GM12878 (cell line): ENCODE results near the gene RAB22A. TPM values are rescaled to one million over a fixed set of nuclear protein-coding genes. Genes with fewer than 3 reads are reported as not detected.

Experiments used
- ATAC-seq: fragments of 200-7000 bp; cut with Tn5 transposase; 3 replicates; pipeline ENCODE4 v1.9.1; 2020; ENCODE audit warnings: mild to moderate bottlenecking, moderate library complexity
- BruUV-seq: library from RNA; stranded (reverse); fragments of 400-500 nt; replicated peaks from 2 replicates; lab custom pipeline; 2021; lab: Mats Ljungman, UMichigan
- CTCF ChIA-PET: fragments of 300-600 bp; sonication (Branson Sonifier 250); formaldehyde crosslinking; extraction: SDS; loops from one replicate; lab custom pipeline; 2021; ENCODE audit warnings: inconsistent platforms; lab: Yijun Ruan, JAX
- POLR2A ChIA-PET: fragments of 350-600 bp; formaldehyde crosslinking; extraction: SDS; loops from one replicate; lab custom pipeline; 2021; ENCODE audit warnings: inconsistent platforms; lab: Charles Lee
- RAD21 ChIA-PET: fragments of 300-600 bp; sonication (Branson Sonifier 250); formaldehyde crosslinking; loops from one replicate; lab custom pipeline; 2023; ENCODE audit warnings: antibody characterized with exemption; ENCODE audit not compliant: unreplicated experiment; lab: Charles Lee
- SMC1A ChIA-PET: fragments of 300-600 bp; sonication (Branson Sonifier 250); formaldehyde crosslinking; loops from one replicate; lab custom pipeline; 2023; ENCODE audit not compliant: unreplicated experiment, uncharacterized antibody; lab: Charles Lee
- DNase-seq: peaks from one replicate; pipeline ENCODE4 v3.0.0-alpha.2; 2011; ENCODE audit warnings: low read depth, low spot score
- FAIRE-seq: peaks from 3 replicates; lab custom pipeline; 2011; peaks lifted over from hg19 to GRCh38; lab: Jason Lieb, UNC
- H2AFZ ChIP-seq: 2 replicates; pipeline ENCODE4 v1.6.0; 2011; ENCODE audit warnings: low read depth, low read length, control low read depth; ENCODE audit not compliant: control insufficient read depth
- H3K27ac ChIP-seq: 2 replicates; pipeline ENCODE4 v1.5.1; 2011; ENCODE audit warnings: control low read depth; ENCODE audit not compliant: control insufficient read depth, insufficient read depth
- H3K27me3 ChIP-seq, 2 experiments: replicated peaks in 1 of 2; 2 replicates each; pipeline versions ENCODE4 v1.6.0 to v1.6.1; 2011; ENCODE audit warnings: low read length in 1 of 2; ENCODE audit not compliant: control insufficient read depth in 2 of 2, insufficient read depth in 2 of 2
- H3K36me3 ChIP-seq, 2 experiments: 2 replicates each; pipeline ENCODE4 v1.5.1; 2011; ENCODE audit warnings: low read length in 1 of 2; ENCODE audit not compliant: control insufficient read depth in 2 of 2, insufficient read depth in 2 of 2
- H3K4me1 ChIP-seq: 2 replicates; pipeline ENCODE4 v1.6.1; 2011; ENCODE audit warnings: mild to moderate bottlenecking, low read length, moderate library complexity, mixed read lengths; ENCODE audit not compliant: control insufficient read depth, insufficient read depth
- H3K4me2 ChIP-seq: 2 replicates; pipeline ENCODE4 v1.6.0; 2011; ENCODE audit warnings: control low read depth; ENCODE audit not compliant: control insufficient read depth, insufficient read depth
- H3K4me3 ChIP-seq: fragments of 200-600 bp; sonication (generic); 2 replicates; pipeline ENCODE4 v1.5.1; 2016
- H3K79me2 ChIP-seq: 2 replicates; pipeline ENCODE4 v1.6.0; 2011; ENCODE audit warnings: low read length; ENCODE audit not compliant: control insufficient read depth, insufficient read depth
- H3K9ac ChIP-seq: 2 replicates; pipeline ENCODE4 v1.8.0; 2011; ENCODE audit warnings: low read length, control low read depth, mixed read lengths; ENCODE audit not compliant: control insufficient read depth, insufficient read depth
- H3K9me3 ChIP-seq: replicated peaks from 3 replicates; pipeline ENCODE4 v1.5.1; 2011; ENCODE audit warnings: mild to moderate bottlenecking, low read length; ENCODE audit not compliant: control insufficient read depth, insufficient read depth
- H4K20me1 ChIP-seq: 2 replicates; pipeline ENCODE4 v1.6.0; 2011; ENCODE audit not compliant: control insufficient read depth, insufficient read depth
- EP300 ChIP-seq, 2 experiments: fragments of 150-350 bp in 1 of 2; IDR thresholded peaks; 2 replicates each; pipeline ENCODE4 v1.6.1; 2011 to 2012; ENCODE audit warnings: low read depth in 2 of 2, low read length in 2 of 2, borderline replicate concordance in 1 of 2, improper control_type of control experiment in 1 of 2, inconsistent platforms in 1 of 2; ENCODE audit not compliant: control insufficient read depth in 1 of 2
- IRF4 ChIP-seq: IDR thresholded peaks from 2 replicates; pipeline ENCODE4 v1.6.1; 2011; ENCODE audit warnings: low read depth, low read length
- WGBS: methylation state at CpG from one replicate; pipeline ENCODE4 v1.1.6; 2016; ENCODE audit warnings: low lambda C conversion rate; ENCODE audit not compliant: insufficient replicate concordance, insufficient coverage; ENCODE audit errors: missing lambda C conversion rate; 5-methylcytosine and 5-hydroxymethylcytosine counted together
- in situ Hi-C: fragments of 300-500 bp; cut with MboI; formaldehyde crosslinking; loops from 9 replicates; pipeline ENCODE4 v1.14.3; 2018; ENCODE audit warnings: mixed read lengths
- intact Hi-C: fragments of 100-400 bp; cut with micrococcal nuclease; formaldehyde crosslinking; loops from one replicate; pipeline ENCODE4 v1.14.2; 2022; ENCODE audit not compliant: unreplicated experiment
- polyA plus RNA-seq, 11 experiments: library from polyadenylated mRNA; depleted of rRNA in 4 of 11; unstranded in 6 of 11; stranded (reverse) in 5 of 11; fragments of >200 nt; fragmentation: Nextera tagmentation in 4 of 11; fragmentation: Illumina TruSeq in 1 of 11; extraction: Ambion mirVana in 4 of 11; extraction: Trizol in 1 of 11; gene quantifications; 1 replicate in 1 of 11; 2 replicates in 10 of 11; pipeline versions ENCODE4 v1.2.1 to v1.2.3, GENCODE V29; 2011 to 2016; ENCODE audit warnings: inconsistent platforms in 2 of 11, missing spikeins in 2 of 11, low read depth in 1 of 11
- total RNA-seq, 4 experiments: library from RNA; depleted of rRNA in 3 of 4; stranded (reverse); fragments of >200 nt in 3 of 4; fragmentation: Illumina TruSeq in 1 of 4; extraction: Trizol in 1 of 4; gene quantifications; 2 replicates each; pipeline versions ENCODE4 v1.2.1 to v1.2.3, GENCODE V29; 2013 to 2021
- TF ChIP-seq, protein P1 (sequence below): IDR thresholded peaks from 2 replicates; pipeline ENCODE4 v1.6.1; 2011; ENCODE audit warnings: low read depth, mild to moderate bottlenecking, low read length, moderate library complexity, borderline replicate concordance; ENCODE audit errors: extremely low read depth
- TF ChIP-seq, protein P2 (sequence below): fragments of 450-650 bp; IDR thresholded peaks from 2 replicates; pipeline ENCODE4 v1.6.1; 2016; ENCODE audit warnings: mild to moderate bottlenecking

Gene RAB22A
- total and polyA plus RNA-seq, 10 of the 15 experiments (the other 5 are each of a cell fraction or from before 2014, with no cell fraction given) = 2.7 to 12.0 (median 10.0) TPM

DNA sequence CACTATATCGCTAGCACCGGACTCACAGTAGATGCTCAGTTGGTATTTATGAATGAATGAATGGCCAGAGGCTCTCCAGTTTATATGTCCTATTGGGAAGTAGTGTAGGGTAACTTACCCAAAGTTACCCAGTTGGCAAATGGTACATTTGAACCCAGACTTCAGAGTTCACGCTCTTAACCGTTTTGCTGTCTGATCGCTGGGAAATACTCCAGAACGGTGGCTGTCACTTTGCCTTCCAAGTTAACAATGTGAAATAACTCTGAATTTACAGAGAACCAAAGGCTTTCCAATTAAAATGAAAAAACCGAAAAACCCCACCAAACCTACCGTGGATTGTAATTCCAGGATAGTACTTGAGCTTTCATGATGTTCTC lies 81.1 kb downstream of the RAB22A start:
- H3K36me3 ChIP-seq = peaks cover 0 to 12% of the 10 kb centered on the region in 2 experiments; a peak in 1 of 4 replicates
- H3K4me1 ChIP-seq = peaks cover 13% of the 10 kb centered on the region
- ATAC-seq (no peak), FAIRE-seq (no peak), DNase-seq (no peak)
- WGBS = 99% methylated on average over 8 of the region's 8 CpGs
- H3K27me3 ChIP-seq = no peaks in the 10 kb centered on the region
- TF ChIP-seq IRF4 (no peak), EP300 (IDR thresholded peaks at IDR 0.05; ENCODE audit: borderline replicate concordance in 1 of 2, control insufficient read depth in 1 of 2, low read depth in 2 of 2, low read length in 2 of 2) (no peak)
- TF ChIP-seq, protein P1, sequence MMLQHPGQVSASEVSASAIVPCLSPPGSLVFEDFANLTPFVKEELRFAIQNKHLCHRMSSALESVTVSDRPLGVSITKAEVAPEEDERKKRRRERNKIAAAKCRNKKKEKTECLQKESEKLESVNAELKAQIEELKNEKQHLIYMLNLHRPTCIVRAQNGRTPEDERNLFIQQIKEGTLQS = no peak
- TF ChIP-seq, protein P2, sequence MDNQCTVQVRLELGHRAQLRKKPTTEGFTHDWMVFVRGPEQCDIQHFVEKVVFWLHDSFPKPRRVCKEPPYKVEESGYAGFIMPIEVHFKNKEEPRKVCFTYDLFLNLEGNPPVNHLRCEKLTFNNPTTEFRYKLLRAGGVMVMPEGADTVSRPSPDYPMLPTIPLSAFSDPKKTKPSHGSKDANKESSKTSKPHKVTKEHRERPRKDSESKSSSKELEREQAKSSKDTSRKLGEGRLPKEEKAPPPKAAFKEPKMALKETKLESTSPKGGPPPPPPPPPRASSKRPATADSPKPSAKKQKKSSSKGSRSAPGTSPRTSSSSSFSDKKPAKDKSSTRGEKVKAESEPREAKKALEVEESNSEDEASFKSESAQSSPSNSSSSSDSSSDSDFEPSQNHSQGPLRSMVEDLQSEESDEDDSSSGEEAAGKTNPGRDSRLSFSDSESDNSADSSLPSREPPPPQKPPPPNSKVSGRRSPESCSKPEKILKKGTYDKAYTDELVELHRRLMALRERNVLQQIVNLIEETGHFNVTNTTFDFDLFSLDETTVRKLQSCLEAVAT = peak; percentile 76; the same call in 1 of the 2 replicates
- H3K4me2 ChIP-seq = peak overlapping the region; percentile 94
- SMC1A ChIA-PET = interaction anchor here (0.6 to 1.3 kb wide), 3 partner anchors 21 to 261 kb away, joined by 3 to 4 read pairs (median 3); partner anchors contain the start of gene STX16
- H3K4me3 ChIP-seq = peak overlapping the region; percentile 81
- TSS peak; percentile 57 for BruUV-seq
- intact Hi-C loops (no loop called here), in situ Hi-C loops (loop anchor here (10.0 kb wide), 3 partner anchors 264 to 996 kb away; partner anchors contain the start of genes RBM38 and STX16)
- no peaks in the 10 kb centered on the region; the same call in 2 of the 3 replicates for H3K9me3 ChIP-seq
- CTCF ChIA-PET = no interaction called here
- RAD21 ChIA-PET = no interaction called here
- H3K79me2 ChIP-seq = peaks cover 62% of the 10 kb centered on the region
- no peak overlapping the region for H2AFZ ChIP-seq
- peaks cover 1% of the 10 kb centered on the region for H4K20me1 ChIP-seq
- POLR2A ChIA-PET = interaction anchor here (1.2 kb wide), 1 partner anchor 17 kb away, joined by 5 read pairs; no protein-coding TSS in a partner anchor
- H3K27ac ChIP-seq = no peak overlapping the region
- 0 out of 2 replicates have a peak overlapping the region, but pooled peaks have one; percentile 8 for H3K9ac ChIP-seq
